Measurements from ENCODE around the gene ASPSCR1. TPM values are rescaled to one million over a fixed set of nuclear protein-coding genes. Genes with fewer than 3 reads are reported as not detected.

ASPSCR1 gene
- total and polyA plus RNA-seq, 2 of the 13 experiments (the other 11 are each of a cell fraction or from before 2014, with no cell fraction given) = 274 to 314 TPM

DNA sequence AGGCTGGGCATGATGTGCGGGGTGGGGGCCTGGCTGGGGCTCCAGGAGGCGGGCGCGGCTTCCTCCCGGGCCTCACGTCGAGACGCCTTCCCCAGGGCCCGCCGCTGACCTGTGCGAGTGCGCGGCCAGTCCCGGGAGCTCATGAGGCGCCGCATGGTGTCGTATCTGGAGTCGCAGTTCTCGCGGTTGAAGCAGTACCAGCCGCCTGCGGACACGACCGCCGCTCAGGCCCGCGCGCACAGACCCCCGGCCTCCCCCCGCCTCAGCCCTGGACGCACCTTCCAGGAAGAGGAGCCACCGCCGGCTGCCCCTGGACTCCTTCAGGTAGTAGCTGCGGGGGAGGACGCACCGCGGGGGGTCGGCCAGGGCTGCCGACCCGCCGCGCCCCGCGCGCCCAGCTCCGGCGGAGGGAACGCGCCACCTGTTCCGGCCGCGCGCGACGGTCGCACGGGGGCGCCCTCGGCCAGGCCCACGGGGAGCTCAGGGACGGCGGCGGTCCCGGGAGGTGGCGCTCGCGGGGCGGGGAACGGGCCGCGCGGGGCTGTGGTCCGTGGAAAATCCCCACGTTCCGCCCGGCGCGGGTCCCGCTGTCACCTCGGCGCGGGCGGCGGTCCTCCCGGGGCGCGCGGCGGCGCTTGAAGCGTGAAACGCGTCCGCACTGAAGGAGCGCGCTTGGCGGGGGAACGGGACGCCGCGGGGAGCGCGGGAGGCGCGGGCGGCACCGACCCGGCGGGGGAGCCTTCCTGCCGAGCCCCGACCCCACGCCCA lies 17.9 kb upstream of the ASPSCR1 start (continued):
- peak; percentile 62; the same call in 1 of the 2 replicates for TF ChIP-seq ZFY (CRISPR knock-in tag; IDR thresholded peaks at IDR 0.05)
- no peak for TF ChIP-seq SNAI1 (CRISPR knock-in tag; IDR thresholded peaks at IDR 0.05; ENCODE audit: borderline replicate concordance)
- TF ChIP-seq ZKSCAN1 (IDR thresholded peaks at IDR 0.05; ENCODE audit: low read length) = no peak
- TF ChIP-seq, protein P1, sequence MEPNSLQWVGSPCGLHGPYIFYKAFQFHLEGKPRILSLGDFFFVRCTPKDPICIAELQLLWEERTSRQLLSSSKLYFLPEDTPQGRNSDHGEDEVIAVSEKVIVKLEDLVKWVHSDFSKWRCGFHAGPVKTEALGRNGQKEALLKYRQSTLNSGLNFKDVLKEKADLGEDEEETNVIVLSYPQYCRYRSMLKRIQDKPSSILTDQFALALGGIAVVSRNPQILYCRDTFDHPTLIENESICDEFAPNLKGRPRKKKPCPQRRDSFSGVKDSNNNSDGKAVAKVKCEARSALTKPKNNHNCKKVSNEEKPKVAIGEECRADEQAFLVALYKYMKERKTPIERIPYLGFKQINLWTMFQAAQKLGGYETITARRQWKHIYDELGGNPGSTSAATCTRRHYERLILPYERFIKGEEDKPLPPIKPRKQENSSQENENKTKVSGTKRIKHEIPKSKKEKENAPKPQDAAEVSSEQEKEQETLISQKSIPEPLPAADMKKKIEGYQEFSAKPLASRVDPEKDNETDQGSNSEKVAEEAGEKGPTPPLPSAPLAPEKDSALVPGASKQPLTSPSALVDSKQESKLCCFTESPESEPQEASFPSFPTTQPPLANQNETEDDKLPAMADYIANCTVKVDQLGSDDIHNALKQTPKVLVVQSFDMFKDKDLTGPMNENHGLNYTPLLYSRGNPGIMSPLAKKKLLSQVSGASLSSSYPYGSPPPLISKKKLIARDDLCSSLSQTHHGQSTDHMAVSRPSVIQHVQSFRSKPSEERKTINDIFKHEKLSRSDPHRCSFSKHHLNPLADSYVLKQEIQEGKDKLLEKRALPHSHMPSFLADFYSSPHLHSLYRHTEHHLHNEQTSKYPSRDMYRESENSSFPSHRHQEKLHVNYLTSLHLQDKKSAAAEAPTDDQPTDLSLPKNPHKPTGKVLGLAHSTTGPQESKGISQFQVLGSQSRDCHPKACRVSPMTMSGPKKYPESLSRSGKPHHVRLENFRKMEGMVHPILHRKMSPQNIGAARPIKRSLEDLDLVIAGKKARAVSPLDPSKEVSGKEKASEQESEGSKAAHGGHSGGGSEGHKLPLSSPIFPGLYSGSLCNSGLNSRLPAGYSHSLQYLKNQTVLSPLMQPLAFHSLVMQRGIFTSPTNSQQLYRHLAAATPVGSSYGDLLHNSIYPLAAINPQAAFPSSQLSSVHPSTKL (CRISPR knock-in tag; IDR thresholded peaks at IDR 0.05) = no peak
- 0 out of 2 replicates have a peak, but pooled peaks have one; percentile 12 for TF ChIP-seq KAT8 (CRISPR knock-in tag; IDR thresholded peaks at IDR 0.05)
- no peak for TF ChIP-seq ZKSCAN5 (CRISPR knock-in tag; IDR thresholded peaks at IDR 0.05)
- TF ChIP-seq GPN1 (CRISPR knock-in tag; IDR thresholded peaks at IDR 0.05; ENCODE audit: borderline replicate concordance) = no peak
- TF ChIP-seq ZNF552 (CRISPR knock-in tag; IDR thresholded peaks at IDR 0.05; ENCODE audit: borderline replicate concordance) = 0 out of 2 replicates have a peak, but pooled peaks have one; percentile 59
- no peak for TF ChIP-seq TIGD3 (CRISPR knock-in tag; IDR thresholded peaks at IDR 0.05; ENCODE audit: borderline replicate concordance)
- TF ChIP-seq NR2F6 (IDR thresholded peaks at IDR 0.05) = no peak
- no peak for TF ChIP-seq NR2F6 (CRISPR knock-in tag; IDR thresholded peaks at IDR 0.05)
- peak; percentile 29; the same call in 1 of the 2 replicates for TF ChIP-seq SP4 (CRISPR knock-in tag; IDR thresholded peaks at IDR 0.05)
- TF ChIP-seq JUND (CRISPR knock-in tag; IDR thresholded peaks at IDR 0.05) = no peak
- TF ChIP-seq REL (CRISPR knock-in tag; conservative IDR thresholded peaks at IDR 0.05) = no peak; the same call in 1 of the 2 replicates
- TF ChIP-seq HOXA7 (CRISPR knock-in tag; IDR thresholded peaks at IDR 0.05) = no peak
- no peak for TF ChIP-seq ZNF354B (CRISPR knock-in tag; IDR thresholded peaks at IDR 0.05)
- TF ChIP-seq SMAD1 (CRISPR knock-in tag; IDR thresholded peaks at IDR 0.05; ENCODE audit: borderline replicate concordance, low read depth) = 0 out of 2 replicates have a peak, but pooled peaks have one; percentile 6
- no peak for TF ChIP-seq ZEB1 (IDR thresholded peaks at IDR 0.05; ENCODE audit: insufficient replicate concordance, low read depth)
- TF ChIP-seq CHD4 (IDR thresholded peaks at IDR 0.05; ENCODE audit: borderline replicate concordance, low read length) = no peak
- 0 out of 2 replicates have a peak, but pooled peaks have one; percentile 14 for TF ChIP-seq BRD4 (CRISPR knock-in tag; IDR thresholded peaks at IDR 0.05)
- no peak for TF ChIP-seq SATB2 (CRISPR knock-in tag; IDR thresholded peaks at IDR 0.05)
- TF ChIP-seq ZNF296 (CRISPR knock-in tag; conservative IDR thresholded peaks at IDR 0.05) = no peak; the same call in 1 of the 2 replicates
- TF ChIP-seq THAP7 (CRISPR knock-in tag; IDR thresholded peaks at IDR 0.05) = no peak
- TF ChIP-seq ATM (IDR thresholded peaks at IDR 0.05; ENCODE audit: borderline replicate concordance) = no peak
